ENCODE results near the gene MAP3K1.

- no peak for TF ChIP-seq REST (IDR thresholded peaks at IDR 0.05)
- no peak for TF ChIP-seq CTCF (IDR thresholded peaks at IDR 0.05; ENCODE audit: low read depth, low read length, missing input control)
- TF ChIP-seq YY1 (IDR thresholded peaks at IDR 0.05), result no peak
- no peak for TF ChIP-seq JUND (IDR thresholded peaks at IDR 0.05)
- TF ChIP-seq RXRA (IDR thresholded peaks at IDR 0.05), result no peak
- no peak for TF ChIP-seq ATF3 (IDR thresholded peaks at IDR 0.05)
- no peak for TF ChIP-seq EGR1 (IDR thresholded peaks at IDR 0.05; ENCODE audit: low read depth in 2 of 2)
- TF ChIP-seq ZBTB33 (IDR thresholded peaks at IDR 0.05), result no peak
Measured at GRCh38 chr5:56822981-56823380, 7.6 kb downstream of the MAP3K1 start.
